Activated CD8-positive, alpha-beta memory T cell treated with anti-CD3 and anti-CD28 coated beads, Interleukin-2, amount 10 ng/mL, durations not matched to agents 7 days and 5 days (primary cell): ENCODE data around the gene COX20. TPM values are rescaled to one million over a fixed set of nuclear protein-coding genes. Genes with fewer than 3 reads are reported as not detected.

Source experiments
- ATAC-seq: fragments of 150-1000 bp; cut with Tn5 transposase; one replicate; pipeline ENCODE4 v1.10.0; 2021; ENCODE audit warnings: moderate library complexity
- CTCF ChIA-PET: fragments of 350-600 bp; sonication (Branson Sonifier 250); formaldehyde crosslinking; loops from one replicate; lab custom pipeline; 2021; ENCODE audit warnings: antibody characterized with exemption; lab: Charles Lee
- DNase-seq: peaks from one replicate; pipeline ENCODE4 v3.0.0-alpha.2; 2020
- H3K27ac Mint-ChIP-seq: one replicate; pipeline ENCODE4 v1.8.0; 2021; ENCODE audit warnings: mild to moderate bottlenecking, mixed read lengths
- H3K27me3 Mint-ChIP-seq: one replicate; pipeline ENCODE4 v1.8.0; 2021; ENCODE audit warnings: mixed read lengths
- H3K36me3 Mint-ChIP-seq: one replicate; pipeline ENCODE4 v1.8.0; 2021; ENCODE audit warnings: mild to moderate bottlenecking, mixed read lengths
- H3K4me1 Mint-ChIP-seq: one replicate; pipeline ENCODE4 v1.8.0; 2021; ENCODE audit warnings: mixed read lengths
- H3K4me3 Mint-ChIP-seq: one replicate; pipeline ENCODE4 v1.8.0; 2021; ENCODE audit warnings: mild to moderate bottlenecking, moderate library complexity, mixed read lengths
- H3K9me3 Mint-ChIP-seq: one replicate; pipeline ENCODE4 v1.8.0; 2022; ENCODE audit warnings: low read depth, mixed read lengths
- total RNA-seq, 2 experiments: library from RNA; stranded (reverse); gene quantifications; one replicate each; pipeline ENCODE4 v1.2.3, GENCODE V29; 2021

The COX20 gene
- total RNA-seq, 2 experiments from 2014 or later, result 21.6 to 26.3 TPM

DNA sequence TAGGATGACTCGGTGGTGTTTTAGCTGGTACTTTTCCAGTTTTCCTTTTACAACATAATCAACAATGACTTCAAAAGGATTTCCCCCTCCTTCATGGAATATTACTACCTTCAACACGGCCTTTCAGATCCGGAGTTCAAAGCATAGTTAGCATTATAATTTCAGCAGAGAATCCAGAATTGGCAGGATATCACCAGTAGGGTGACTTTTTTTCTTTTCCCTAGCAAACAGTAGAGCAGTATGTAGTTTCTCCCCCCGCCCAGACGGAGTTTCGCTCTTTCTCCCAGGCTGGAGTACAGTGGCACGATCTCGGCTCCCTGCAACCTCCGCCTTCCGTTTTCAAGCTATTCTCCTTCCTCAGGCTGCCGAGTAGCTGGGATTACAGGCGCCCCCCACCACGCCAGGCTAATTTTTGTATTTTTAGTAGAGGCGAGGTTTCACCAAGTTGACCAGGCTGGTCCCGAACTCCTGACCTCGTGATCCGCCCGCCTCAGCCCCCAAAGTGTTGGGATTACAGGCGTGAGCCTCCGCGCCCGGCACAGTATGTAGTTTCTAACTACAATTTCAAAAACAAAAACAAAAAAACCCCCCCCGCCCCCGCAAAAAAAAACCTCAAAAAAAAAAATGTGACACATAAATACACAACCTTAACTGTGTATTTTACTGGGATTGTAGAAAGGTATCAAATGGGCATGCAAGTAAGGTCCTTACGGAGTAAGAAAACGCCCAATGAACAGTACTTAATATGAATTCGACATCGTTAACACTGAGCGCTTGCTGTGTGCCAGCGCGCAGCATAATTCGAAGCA lies 1.5 kb upstream of the COX20 start:
- peak; percentile 8 for ATAC-seq
- no peaks in the 10 kb centered on the region for H3K27me3 Mint-ChIP-seq
- CTCF ChIA-PET, result interaction anchor here (1.0 to 5.3 kb wide), 6 partner anchors 26 to 208 kb away, joined by 3 to 49 read pairs (median 12); partner anchors contain the start of gene HNRNPU

DNA sequence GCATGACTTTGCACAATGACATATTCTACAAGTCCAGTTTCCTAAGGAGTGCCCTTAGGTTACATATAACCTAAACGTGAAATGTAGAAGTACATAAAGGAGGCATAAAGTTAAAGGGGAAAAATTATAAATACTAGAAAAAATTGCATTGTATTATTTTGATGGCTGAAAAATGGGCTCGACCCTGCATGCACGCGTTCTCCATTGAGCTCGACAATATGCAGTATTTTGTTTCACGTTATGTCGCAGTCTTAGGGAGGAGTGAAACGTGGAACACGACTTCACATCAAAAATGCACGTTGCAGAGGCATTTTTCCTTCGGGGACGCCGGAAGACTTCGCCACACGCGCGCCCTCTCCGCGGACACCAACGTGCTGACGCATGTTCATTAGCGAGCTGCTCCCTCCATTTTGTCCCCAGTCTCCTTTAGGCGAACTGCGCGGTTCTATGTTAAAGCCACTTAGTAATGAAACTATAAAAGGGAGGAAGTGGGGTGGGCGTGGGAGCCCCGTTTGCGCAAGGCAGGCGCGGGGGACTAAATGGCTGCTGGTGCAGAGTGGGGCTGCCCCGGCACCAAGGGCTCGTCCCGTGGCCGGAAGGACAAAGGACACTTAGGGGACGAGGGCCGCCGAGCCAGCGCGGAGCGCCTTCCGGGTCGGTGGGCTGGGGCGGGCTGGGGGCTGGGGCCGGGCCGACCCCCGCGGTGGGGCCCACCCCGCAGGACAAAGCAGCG lies 749 bp upstream of the COX20 start:
- no peaks in the 10 kb centered on the region for H3K27me3 Mint-ChIP-seq
- peak; percentile 77 for ATAC-seq
- peak overlapping the region; percentile 100 for H3K27ac Mint-ChIP-seq
- DNase-seq, result peak; percentile 95
- peaks cover 51% of the 10 kb centered on the region for H3K4me1 Mint-ChIP-seq
- CTCF ChIA-PET, result interaction anchor here (0.8 to 5.3 kb wide), 7 partner anchors 18 to 208 kb away, joined by 3 to 49 read pairs (median 6); partner anchors contain the start of gene HNRNPU
- H3K4me3 Mint-ChIP-seq, result peak overlapping the region; percentile 92
- H3K36me3 Mint-ChIP-seq, result peaks cover 23% of the 10 kb centered on the region
- no peaks in the 10 kb centered on the region for H3K9me3 Mint-ChIP-seq

More for the DNA sequence above, 1.5 kb upstream of the COX20 start:
- peaks cover 17% of the 10 kb centered on the region for H3K36me3 Mint-ChIP-seq
- peak overlapping the region; percentile 100 for H3K27ac Mint-ChIP-seq
- peaks cover 44% of the 10 kb centered on the region for H3K4me1 Mint-ChIP-seq
- H3K4me3 Mint-ChIP-seq, result peak overlapping the region; percentile 92
- peak; percentile 61 for DNase-seq
- H3K9me3 Mint-ChIP-seq, result no peaks in the 10 kb centered on the region

DNA sequence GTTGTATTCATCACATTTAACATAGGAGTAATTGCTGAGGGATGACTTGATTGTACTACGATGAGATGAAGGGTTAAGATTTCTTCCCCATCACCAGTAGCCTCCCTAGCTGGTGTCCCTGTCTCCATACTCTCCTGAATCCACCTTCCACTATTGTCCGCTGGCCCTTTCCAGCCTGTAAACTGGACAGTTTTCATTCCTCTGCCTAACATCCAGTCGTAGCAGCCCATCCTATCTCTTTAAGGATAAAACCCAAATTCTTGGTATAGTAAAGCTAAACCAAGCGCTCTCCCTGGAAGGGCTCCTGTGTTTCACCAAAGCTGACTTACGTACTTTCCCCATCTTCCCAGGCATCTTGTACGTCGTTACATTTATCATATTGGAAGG lies 670 bp downstream of the COX20 start:
- Mint-ChIP-seq H3K27ac (peak overlapping the region; percentile 98), H3K9me3 (no peaks in the 10 kb centered on the region), H3K4me3 (peak overlapping the region; percentile 92), H3K36me3 (peaks cover 35% of the 10 kb centered on the region), H3K27me3 (no peaks in the 10 kb centered on the region), H3K4me1 (peaks cover 56% of the 10 kb centered on the region)
- ATAC-seq (no peak), DNase-seq (peak; percentile 44)
- CTCF ChIA-PET, result interaction anchor here (0.8 to 5.3 kb wide), 10 partner anchors 10 to 206 kb away, joined by 3 to 49 read pairs (median 6); partner anchors contain the start of gene HNRNPU

DNA sequence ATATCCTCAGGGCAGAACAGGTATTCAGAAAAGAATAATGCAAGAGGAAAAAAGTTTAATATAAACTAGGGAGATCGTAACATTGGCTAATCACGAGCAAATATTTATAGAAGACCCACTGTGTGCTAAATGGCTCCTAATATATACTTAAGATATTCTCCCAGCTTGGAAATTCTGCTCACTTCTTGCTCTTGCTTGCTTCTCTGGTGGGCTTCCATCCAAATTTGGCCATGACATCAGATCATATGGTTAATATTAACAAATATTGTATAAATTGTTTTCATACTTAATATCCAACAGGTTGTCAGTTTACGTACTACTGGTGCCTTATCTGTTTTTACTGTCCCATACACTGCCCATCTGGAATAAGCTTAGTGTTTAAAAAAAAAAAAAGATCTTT lies 1.1 kb downstream of the COX20 start:
- no peaks in the 10 kb centered on the region for H3K9me3 Mint-ChIP-seq
- no peak for ATAC-seq
- peak overlapping the region; percentile 98 for H3K27ac Mint-ChIP-seq
- CTCF ChIA-PET, result interaction anchor here (0.9 to 5.3 kb wide), 9 partner anchors 10 to 206 kb away, joined by 3 to 49 read pairs (median 6); partner anchors contain the start of gene HNRNPU
- H3K4me1 Mint-ChIP-seq, result peaks cover 58% of the 10 kb centered on the region
- peaks cover 38% of the 10 kb centered on the region for H3K36me3 Mint-ChIP-seq
- H3K27me3 Mint-ChIP-seq, result no peaks in the 10 kb centered on the region
- DNase-seq, result no peak
- H3K4me3 Mint-ChIP-seq, result peak overlapping the region; percentile 92

DNA sequence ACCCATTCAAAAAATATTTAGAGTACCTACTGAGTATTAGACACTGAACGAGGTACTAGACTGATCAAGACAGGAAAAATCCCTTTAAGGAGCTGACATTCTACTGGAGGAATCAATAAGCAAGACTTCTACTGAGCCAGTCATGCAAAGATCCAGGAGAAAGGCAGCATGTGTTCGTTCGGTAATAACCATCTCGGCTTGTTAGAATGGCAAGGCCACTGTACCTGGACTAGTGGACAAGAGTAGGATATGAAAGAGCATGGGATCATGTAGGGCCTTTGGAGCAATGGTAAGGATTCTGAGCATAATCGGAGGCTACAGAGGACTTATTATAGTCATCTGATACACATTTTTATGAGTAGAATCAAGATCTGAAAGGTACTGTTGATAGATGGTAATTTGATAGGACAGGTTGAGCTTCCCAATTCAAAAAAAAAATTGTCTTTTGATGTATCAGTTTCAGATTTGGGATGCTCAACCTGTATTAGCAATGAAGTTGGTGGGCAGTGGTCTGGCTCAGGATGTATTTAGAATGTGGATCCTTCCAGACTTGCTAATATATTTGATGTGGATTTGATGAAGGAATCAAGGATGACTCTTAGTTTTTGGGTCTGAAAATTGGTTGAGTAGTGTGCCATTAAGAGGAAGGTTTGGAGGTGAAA lies 2.3 kb downstream of the COX20 start:
- no peak for DNase-seq
- Mint-ChIP-seq H3K9me3 (no peaks in the 10 kb centered on the region), H3K27ac (peak overlapping the region; percentile 75), H3K4me3 (peak overlapping the region; percentile 92), H3K4me1 (peaks cover 60% of the 10 kb centered on the region), H3K36me3 (peaks cover 46% of the 10 kb centered on the region), H3K27me3 (no peaks in the 10 kb centered on the region)
- no peak for ATAC-seq
- CTCF ChIA-PET, result interaction anchor here (3.1 to 5.3 kb wide), 2 partner anchors 9 to 26 kb away, joined by 14 to 49 read pairs; partner anchors contain the start of gene HNRNPU

DNA sequence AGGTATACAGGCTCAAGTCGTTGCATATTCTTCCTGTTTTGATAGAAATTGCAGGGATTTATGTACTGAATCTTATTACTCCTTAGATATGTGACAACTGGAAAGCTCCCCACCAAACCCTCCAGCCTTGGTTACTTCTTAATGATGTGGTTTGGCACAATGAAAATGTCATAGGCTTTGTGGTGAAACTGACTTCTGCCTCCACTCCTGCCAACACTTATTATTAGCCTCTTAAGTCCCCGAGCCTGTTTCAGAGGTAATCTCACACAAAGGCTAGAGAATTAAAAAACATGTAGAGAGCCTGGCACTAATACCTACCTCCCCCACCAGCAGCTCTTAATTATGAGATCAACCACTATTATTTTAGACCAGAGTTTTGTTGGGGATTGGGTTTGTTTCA lies 4.2 kb downstream of the COX20 start:
- no peaks in the 10 kb centered on the region for H3K27me3 Mint-ChIP-seq
- no peak overlapping the region for H3K4me3 Mint-ChIP-seq
- DNase-seq (no peak), ATAC-seq (no peak)
- CTCF ChIA-PET, result interaction anchor here (1.1 to 1.8 kb wide), 4 partner anchors 9 to 24 kb away, joined by 3 to 8 read pairs (median 4); partner anchors contain the start of gene HNRNPU
- peaks cover 60% of the 10 kb centered on the region for H3K36me3 Mint-ChIP-seq
- H3K4me1 Mint-ChIP-seq, result peaks cover 67% of the 10 kb centered on the region
- H3K9me3 Mint-ChIP-seq, result no peaks in the 10 kb centered on the region
- peak overlapping the region; percentile 57 for H3K27ac Mint-ChIP-seq

DNA sequence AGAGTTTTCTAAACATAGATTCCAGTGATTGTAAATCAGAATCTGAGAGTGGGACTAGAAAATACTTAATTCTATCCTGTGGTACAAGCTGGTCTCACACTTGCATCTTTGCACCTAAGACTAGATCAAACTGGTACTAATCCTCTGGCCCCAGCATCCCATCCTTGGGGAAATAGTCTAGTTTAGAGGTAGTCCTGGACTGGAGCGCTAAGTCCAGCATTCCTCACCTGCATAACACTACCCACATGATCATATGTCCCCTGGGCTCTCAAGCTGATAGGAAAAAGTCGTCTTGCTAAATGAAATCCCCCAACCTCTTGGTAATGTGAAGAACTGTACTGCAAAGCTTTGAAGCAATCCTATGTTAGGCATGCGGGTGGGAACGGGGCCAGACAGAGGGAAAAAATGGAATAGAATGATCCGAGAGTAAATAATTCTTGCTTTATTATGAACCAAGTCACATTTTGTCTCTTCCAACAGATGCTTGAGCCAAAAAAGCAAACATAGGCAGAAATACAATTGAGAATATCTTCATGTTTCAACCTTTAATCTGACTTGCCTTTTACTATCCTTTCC lies 4.8 kb downstream of the COX20 start:
- no peak for DNase-seq
- Mint-ChIP-seq H3K27ac (peak overlapping the region; percentile 56), H3K27me3 (no peaks in the 10 kb centered on the region), H3K4me3 (no peak overlapping the region), H3K4me1 (peaks cover 70% of the 10 kb centered on the region), H3K9me3 (no peaks in the 10 kb centered on the region), H3K36me3 (peaks cover 65% of the 10 kb centered on the region)
- ATAC-seq, result no peak
- CTCF ChIA-PET, result interaction anchor here (1.1 to 1.8 kb wide), 4 partner anchors 9 to 24 kb away, joined by 3 to 8 read pairs (median 4); partner anchors contain the start of gene HNRNPU

DNA sequence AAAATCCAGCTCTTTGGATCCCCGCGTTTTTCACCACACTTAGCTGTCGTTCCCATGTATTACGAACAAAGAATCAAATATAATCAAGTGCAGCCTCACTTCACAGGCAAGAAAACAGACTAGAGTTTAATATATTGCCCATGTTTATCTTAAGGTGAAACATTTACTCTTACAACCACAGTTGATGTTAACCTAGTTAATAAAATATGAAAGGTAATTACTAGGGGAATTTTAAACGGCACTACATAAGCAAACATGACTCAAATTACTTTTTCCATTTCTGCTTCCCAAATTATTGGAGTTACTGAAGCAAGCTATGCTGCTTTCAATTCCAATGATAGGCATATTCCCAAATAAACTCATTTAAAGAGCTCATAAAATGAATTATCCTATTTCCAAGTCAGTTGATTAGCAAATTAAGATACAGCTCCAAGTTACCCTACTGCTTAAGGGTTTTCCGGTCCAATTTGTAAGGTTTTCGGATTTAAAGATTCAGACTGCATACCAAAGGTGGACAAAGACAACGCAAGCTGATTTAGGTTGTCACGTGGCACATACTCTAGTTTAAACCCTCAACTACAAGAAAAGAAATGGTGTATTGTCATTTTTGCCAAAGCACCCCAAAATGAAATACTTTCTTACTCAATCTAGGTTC lies 5.9 kb downstream of the COX20 start:
- no peaks in the 10 kb centered on the region for H3K27me3 Mint-ChIP-seq
- peaks cover 67% of the 10 kb centered on the region for H3K36me3 Mint-ChIP-seq
- no peak overlapping the region for H3K4me3 Mint-ChIP-seq
- H3K27ac Mint-ChIP-seq, result no peak overlapping the region
- CTCF ChIA-PET, result interaction anchor here (1.8 kb wide), 1 partner anchor 18 kb away, joined by 7 read pairs; no protein-coding TSS in a partner anchor
- DNase-seq (no peak), ATAC-seq (no peak)
- H3K9me3 Mint-ChIP-seq, result no peaks in the 10 kb centered on the region
- H3K4me1 Mint-ChIP-seq, result peaks cover 76% of the 10 kb centered on the region

DNA sequence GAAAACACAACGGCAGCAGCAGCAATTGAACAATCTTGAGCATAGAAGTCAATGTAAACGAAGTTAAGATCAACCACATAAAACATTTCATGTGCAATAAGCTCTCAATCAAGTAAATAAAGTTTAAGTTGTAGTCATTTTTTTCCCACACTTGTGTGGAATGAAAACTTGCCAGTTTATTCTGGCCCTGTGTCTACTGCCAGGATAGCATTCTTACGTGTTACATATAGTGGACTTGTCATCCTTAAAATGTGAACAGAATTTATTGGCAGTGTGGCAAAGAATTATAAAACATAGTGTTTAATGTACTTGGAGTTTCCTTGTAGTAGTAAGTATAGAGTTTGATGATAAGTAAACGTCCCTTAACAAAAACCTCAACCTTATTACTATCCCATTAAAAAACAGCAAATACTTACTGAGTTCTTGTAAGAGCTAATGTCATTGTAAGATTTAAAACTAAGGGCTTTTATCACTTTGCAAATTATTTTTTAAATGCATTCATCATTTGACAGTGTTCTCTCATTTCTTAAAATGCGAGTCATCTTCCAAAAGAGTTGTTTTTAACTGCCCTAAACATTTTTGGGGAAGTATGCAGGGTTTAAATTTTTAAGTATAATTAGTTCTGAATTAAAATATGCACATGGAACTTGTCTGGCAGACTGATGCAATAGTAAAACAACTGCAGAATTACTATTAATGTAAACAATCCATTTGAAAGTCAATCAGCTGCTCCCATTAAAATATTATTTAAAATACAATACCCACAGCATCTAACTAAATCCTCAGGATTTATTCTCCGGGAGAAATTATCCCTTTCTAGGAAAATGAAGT lies 7.9 kb downstream of the COX20 start:
- no peak for ATAC-seq
- Mint-ChIP-seq H3K27ac (no peak overlapping the region), H3K4me1 (peaks cover 64% of the 10 kb centered on the region), H3K9me3 (no peaks in the 10 kb centered on the region), H3K36me3 (peaks cover 75% of the 10 kb centered on the region), H3K4me3 (no peak overlapping the region), H3K27me3 (no peaks in the 10 kb centered on the region)
- no peak for DNase-seq
- CTCF ChIA-PET, result interaction anchor here (0.8 to 1.3 kb wide), 3 partner anchors 12 to 200 kb away, joined by 3 read pairs; no protein-coding TSS in a partner anchor

DNA sequence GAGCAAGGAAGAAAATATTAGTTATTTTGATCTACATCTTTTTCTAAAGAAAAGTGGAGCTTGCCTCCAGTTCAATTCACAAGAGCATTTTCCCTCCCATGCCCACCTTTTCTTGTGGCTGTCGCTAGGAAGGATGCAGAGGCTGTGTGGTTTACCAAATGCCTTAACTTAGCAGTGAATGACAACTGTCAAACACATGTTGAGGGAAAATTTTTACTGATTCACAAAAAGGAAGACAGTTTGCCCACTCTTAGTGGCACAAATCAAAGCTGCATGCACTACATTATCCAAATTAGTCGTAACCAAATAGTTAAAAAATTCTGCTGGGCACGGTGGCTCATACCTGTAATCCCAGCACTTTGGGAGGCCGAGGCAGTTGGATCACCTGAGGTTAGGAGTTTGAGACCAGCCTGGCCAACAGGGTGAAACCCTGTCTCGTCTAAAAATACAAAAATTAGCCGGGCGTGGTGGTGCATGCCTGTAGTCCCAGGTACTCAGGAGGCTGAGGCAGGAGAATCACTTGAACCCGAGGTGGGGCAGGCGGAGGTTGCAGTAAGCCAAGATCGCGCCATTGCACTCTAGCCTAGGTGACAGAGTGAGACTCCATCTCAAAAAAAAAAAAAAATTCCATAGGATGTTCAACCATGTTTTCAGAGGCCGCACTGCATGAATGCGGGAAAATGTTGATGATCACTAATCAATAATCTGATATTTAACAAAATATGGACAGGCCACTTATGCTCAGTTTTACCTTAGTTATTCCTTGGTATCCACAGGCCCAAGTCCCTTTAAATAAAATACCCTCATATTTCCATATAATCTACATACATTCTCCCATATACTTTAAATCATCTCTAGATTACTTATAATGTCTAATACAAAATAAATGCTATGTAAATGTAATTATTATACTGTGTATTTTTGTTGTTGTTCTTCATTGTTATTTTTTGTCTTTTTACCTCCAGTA lies 9.0 kb downstream of the COX20 start:
- DNase-seq (no peak), ATAC-seq (no peak)
- Mint-ChIP-seq H3K27me3 (no peaks in the 10 kb centered on the region), H3K9me3 (no peaks in the 10 kb centered on the region), H3K4me3 (no peak overlapping the region), H3K36me3 (peaks cover 72% of the 10 kb centered on the region), H3K27ac (peak overlapping the region; percentile 70), H3K4me1 (peaks cover 57% of the 10 kb centered on the region)
- CTCF ChIA-PET, result interaction anchor here (0.8 to 3.5 kb wide), 4 partner anchors 8 to 199 kb away, joined by 3 to 14 read pairs (median 3); partner anchors contain the start of gene COX20
